Muscle of leg (tissue), 11 donors: ENCODE measurements around the gene ALKBH4. TPM values are rescaled to one million over a fixed set of nuclear protein-coding genes. Genes with fewer than 3 reads are reported as not detected.
"Not testable (repeated sequence)": the region's sequence is repeated elsewhere in the genome, so short reads cannot be mapped to it uniquely, and the experiment has no call there.

ENCODE experiments used
- DNase-seq: peaks from one replicate; pipeline ENCODE4 v3.0.0; 2013
- H3K27ac ChIP-seq: one replicate; pipeline ENCODE4 v1.5.1; 2013; ENCODE audit warnings: mild to moderate bottlenecking, low read length, control low read depth
- H3K27me3 ChIP-seq: one replicate; pipeline ENCODE4 v1.6.1; 2013; ENCODE audit warnings: low read length; ENCODE audit not compliant: control insufficient read depth, insufficient read depth
- H3K36me3 ChIP-seq: one replicate; pipeline ENCODE4 v1.6.1; 2013; ENCODE audit warnings: low read length; ENCODE audit not compliant: control insufficient read depth, insufficient read depth
- H3K4me1 ChIP-seq: one replicate; pipeline ENCODE4 v1.6.1; 2013; ENCODE audit warnings: low read length; ENCODE audit not compliant: control insufficient read depth, insufficient read depth
- H3K4me3 ChIP-seq: one replicate; pipeline ENCODE4 v1.5.1; 2013; ENCODE audit warnings: low read length, control low read depth
- H3K9me3 ChIP-seq: replicated peaks from 2 replicates; pipeline ENCODE4 v1.6.1; 2013; ENCODE audit warnings: low read depth, low read length; ENCODE audit not compliant: control insufficient read depth
- WGBS: methylation state at CpG from one replicate; pipeline ENCODE4 v1.1.5; 2013; ENCODE audit warnings: missing lambda C conversion rate; ENCODE audit not compliant: insufficient coverage; 5-methylcytosine and 5-hydroxymethylcytosine counted together
- polyA plus RNA-seq, 8 donors: library from polyadenylated mRNA; unstranded; fragments of 120-200 nt; gene quantifications; one replicate each; pipeline versions ENCODE4 v1.2.1 to v1.2.3, GENCODE V29; 2013; ENCODE audit warnings: inconsistent platforms in 1 of 8, low replicate concordance in 1 of 8; ENCODE audit not compliant: insufficient read length in 8 of 8, insufficient read depth in 1 of 8
- total RNA-seq: library from RNA; stranded (reverse); fragments of 120-200 nt; gene quantifications from one replicate; pipeline ENCODE4 v1.2.4, GENCODE V29; 2013

ALKBH4 gene
- total and polyA plus RNA-seq, 9 donors: 7.4 to 12.2 (median 10.1) TPM

GRCh38 chr7:102497308-102497707 is 32.6 kb upstream of the ALKBH4 start:
- WGBS: no CpG with 5 or more reads among the region's 5 CpGs
- not testable (repeated sequence) for H3K4me3 ChIP-seq, H3K27ac ChIP-seq, H3K27me3 ChIP-seq, H3K36me3 ChIP-seq, H3K4me1 ChIP-seq, H3K9me3 ChIP-seq, DNase-seq

GRCh38 chr7:102496861-102497260 is 32.2 kb upstream of the ALKBH4 start:
- 100% methylated on average over 1 of the region's 10 CpGs for WGBS
- not testable (repeated sequence) for H3K4me1 ChIP-seq, H3K36me3 ChIP-seq, DNase-seq, H3K27ac ChIP-seq, H3K9me3 ChIP-seq, H3K27me3 ChIP-seq, H3K4me3 ChIP-seq

DNA sequence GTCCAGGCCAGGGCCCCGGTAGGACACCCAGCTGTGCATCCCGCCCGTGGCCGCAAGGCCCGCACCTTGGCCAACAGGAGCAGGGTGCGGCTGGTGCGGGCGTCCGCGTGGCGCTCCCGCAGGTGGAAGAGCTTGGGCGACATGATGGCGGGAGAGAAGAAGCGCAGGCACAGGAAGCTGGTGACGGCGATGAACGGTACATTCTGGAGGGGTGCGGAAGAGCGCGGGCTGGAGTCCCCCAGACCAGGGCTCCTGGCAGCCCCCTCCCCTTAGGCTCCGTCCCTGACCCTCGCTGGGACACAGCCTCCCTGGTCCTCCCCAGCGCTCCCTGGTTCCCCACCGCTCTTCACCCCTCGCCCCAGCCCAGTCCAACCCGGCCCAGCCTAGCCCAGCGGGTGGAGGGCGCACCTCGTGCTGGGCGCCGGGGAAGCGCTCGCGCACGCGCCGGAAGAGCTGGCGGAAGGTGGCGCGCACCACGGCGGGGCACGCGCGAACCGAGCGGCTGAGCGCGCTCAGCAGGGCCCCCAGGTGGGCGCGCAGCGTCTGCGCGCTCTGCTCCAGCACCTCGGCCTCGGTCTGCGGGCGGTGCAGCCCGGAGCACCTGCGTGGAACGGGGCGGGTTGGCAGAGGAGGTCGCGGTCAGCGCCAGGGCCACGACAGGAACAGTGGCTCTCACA is 29.9 kb upstream of the ALKBH4 start:
- H3K27me3 ChIP-seq, H3K36me3 ChIP-seq, H3K27ac ChIP-seq, H3K4me3 ChIP-seq, H3K4me1 ChIP-seq, H3K9me3 ChIP-seq, DNase-seq: not testable (repeated sequence)
- no CpG with 5 or more reads among the region's 67 CpGs for WGBS

GRCh38 chr7:102494026-102494425 is 29.4 kb upstream of the ALKBH4 start:
- not testable (repeated sequence) for H3K4me3 ChIP-seq, H3K36me3 ChIP-seq, DNase-seq, H3K9me3 ChIP-seq, H3K27me3 ChIP-seq, H3K27ac ChIP-seq, H3K4me1 ChIP-seq
- WGBS: no CpG with 5 or more reads among the region's 15 CpGs

GRCh38 chr7:102493220-102493935 is 28.7 kb upstream of the ALKBH4 start:
- not testable (repeated sequence) for H3K27me3 ChIP-seq, DNase-seq, H3K36me3 ChIP-seq, H3K27ac ChIP-seq, H3K9me3 ChIP-seq, H3K4me3 ChIP-seq, H3K4me1 ChIP-seq
- no CpG with 5 or more reads among the region's 33 CpGs for WGBS

- H3K27ac ChIP-seq, DNase-seq, H3K9me3 ChIP-seq, H3K4me1 ChIP-seq, H3K36me3 ChIP-seq, H3K27me3 ChIP-seq, H3K4me3 ChIP-seq: not testable (repeated sequence)
- WGBS: no CpG with 5 or more reads among the region's 12 CpGs
Measured at GRCh38 chr7:102490529-102491075, 25.9 kb upstream of the ALKBH4 start.

GRCh38 chr7:102484317-102484716 is 19.7 kb upstream of the ALKBH4 start:
- not testable (repeated sequence) for H3K9me3 ChIP-seq, H3K4me1 ChIP-seq, H3K4me3 ChIP-seq, H3K27me3 ChIP-seq, DNase-seq, H3K27ac ChIP-seq, H3K36me3 ChIP-seq
- no CpG with 5 or more reads among the region's 5 CpGs for WGBS

DNA sequence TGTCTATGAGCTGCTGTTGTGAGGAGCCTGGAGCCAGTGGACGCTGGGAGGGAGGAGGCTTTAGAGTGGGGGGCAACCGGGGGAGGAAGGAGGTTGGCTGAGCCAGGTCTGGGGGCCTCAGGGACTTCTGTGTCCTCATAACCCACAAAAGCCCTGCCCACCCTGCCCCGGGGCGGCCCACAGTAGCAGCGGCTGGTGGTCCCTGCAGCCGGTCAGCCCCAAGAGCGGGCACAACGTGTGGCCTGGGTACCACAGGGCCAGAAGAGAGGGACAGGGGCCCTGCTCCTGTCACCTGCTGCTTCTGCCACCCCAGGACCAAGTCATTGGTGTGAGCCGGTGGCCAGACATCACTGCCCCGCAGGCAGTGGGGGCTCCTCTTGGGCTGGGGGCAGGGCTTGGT is 17.3 kb upstream of the ALKBH4 start:
- not testable (repeated sequence) for H3K4me3 ChIP-seq, H3K4me1 ChIP-seq, H3K27me3 ChIP-seq, H3K9me3 ChIP-seq, H3K27ac ChIP-seq, H3K36me3 ChIP-seq, DNase-seq
- WGBS: no CpG with 5 or more reads among the region's 10 CpGs

DNA sequence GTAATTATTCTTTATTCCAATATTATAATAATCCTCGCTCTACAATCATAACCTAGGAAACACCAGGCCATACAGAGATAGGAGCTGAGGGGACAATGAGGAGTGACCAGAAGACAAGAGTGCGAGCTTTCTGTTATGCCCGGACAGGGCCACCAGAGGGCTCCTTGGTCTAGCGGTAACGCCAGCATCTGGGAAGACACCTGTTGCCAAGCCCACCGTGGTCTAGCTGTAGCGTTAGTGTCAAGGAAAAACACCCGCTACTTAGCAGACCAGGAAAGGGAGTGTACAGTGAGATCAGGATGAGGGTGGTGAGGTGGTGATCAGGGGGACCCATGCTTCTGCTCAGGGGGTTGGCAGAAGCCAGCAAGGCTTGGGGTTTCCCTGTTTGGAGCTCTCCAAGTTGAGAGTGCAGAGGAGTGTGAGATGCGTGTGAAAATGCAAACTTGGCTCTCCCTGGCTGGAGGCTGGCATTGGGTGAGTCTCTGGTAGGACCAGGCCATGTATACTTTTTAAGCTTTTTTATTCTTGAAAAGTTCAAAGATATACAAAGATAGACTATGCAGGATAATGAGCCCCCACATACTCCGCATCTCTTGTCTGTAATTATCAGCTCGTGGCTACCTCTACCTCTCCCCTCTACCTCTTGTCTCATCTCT is 15.4 kb upstream of the ALKBH4 start:
- H3K36me3 ChIP-seq, H3K27me3 ChIP-seq, H3K4me1 ChIP-seq, H3K4me3 ChIP-seq, H3K27ac ChIP-seq, H3K9me3 ChIP-seq, DNase-seq: not testable (repeated sequence)
- WGBS: no CpG with 5 or more reads among the region's 11 CpGs

DNA sequence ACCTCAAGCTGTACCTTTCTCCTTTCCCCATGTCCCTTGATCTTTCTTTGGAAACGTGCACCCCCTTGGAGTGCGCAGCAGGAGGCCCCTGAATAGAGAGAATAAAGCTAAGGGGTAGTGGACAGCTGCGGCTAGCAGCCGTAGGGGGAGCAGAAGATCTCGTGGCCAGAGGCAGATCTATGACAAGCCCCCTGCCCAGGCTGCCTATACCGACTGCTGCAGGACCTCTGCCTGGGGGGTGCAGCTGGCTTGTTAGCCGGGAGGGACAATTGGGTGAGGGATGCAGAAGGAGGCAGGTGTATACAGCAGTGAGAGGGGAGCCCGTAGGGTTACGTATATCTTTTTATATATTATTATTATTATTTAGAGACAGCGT is 14.5 kb upstream of the ALKBH4 start:
- H3K4me3 ChIP-seq, H3K4me1 ChIP-seq, H3K27ac ChIP-seq, H3K9me3 ChIP-seq, H3K36me3 ChIP-seq, DNase-seq, H3K27me3 ChIP-seq: not testable (repeated sequence)
- WGBS: no CpG with 5 or more reads among the region's 10 CpGs
